ENCODE measurements around the gene RPGRIP1L.

RPGRIP1L gene

GRCh38 chr16:53643474-53643873, 60.2 kb downstream of the RPGRIP1L start:
- DNase-seq, result no peak

GRCh38 chr16:53642094-53642493, 61.6 kb downstream of the RPGRIP1L start:
- no peak for DNase-seq

GRCh38 chr16:53636978-53637377, 66.7 kb downstream of the RPGRIP1L start:
- DNase-seq, result no peak

- DNase-seq, result no peak
These were observed 71.1 kb downstream of the RPGRIP1L start for GRCh38 chr16:53632526-53632925.

- DNase-seq, result no peak
These were observed 72.2 kb downstream of the RPGRIP1L start for GRCh38 chr16:53631236-53632025.

DNA sequence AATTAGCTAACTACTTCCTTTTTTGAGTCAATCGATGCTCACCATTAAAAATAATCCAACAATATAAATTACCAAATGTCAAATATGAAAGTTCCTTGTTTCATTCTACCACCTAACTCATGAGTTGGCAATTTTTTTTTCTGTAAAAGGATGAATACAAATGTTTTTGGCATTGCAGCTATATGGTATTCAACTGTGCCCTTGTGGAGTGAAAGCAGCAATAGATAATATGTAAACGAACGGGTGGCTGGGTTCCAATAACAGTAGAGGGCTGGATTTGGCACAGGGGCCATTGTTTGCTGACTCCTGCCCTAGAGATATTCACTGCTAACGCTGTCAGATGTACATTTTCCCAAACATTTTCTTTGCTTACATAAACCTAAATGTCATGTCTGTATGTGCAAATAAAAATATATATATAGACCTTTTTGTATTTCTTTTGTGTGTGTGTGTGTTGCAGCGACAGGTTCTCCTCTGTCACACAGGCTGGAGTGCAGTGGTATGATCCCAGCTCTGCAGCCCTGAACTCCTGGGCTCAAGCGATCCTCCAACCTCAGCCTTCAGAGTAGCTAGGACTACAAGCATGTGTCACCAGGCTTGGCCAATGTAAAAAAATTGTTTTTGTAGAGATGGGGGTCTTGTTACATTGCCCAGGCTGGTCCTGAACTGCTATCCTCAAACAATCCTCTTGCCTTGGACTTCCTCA, 73.9 kb downstream of the RPGRIP1L start:
- no peak for DNase-seq

DNA sequence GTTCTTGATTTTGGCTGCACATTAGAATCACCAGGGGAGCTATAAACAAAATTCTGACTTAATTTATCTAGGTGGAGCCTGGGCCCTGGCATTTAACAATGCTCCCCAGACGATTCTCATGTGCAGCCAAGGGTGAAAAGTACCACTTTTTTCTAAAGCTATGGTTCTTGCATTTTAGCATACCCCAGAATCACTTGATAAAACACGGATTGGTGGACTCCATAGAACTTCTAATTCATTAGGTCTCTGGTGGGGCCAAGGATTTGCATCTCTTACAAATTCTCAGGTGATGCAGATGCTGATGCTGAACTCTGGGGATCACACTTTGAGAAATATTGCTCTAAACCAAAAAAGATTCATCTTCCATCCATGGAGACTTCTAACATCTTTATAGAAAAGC, 74.5 kb downstream of the RPGRIP1L start:
- DNase-seq, result no peak

DNA sequence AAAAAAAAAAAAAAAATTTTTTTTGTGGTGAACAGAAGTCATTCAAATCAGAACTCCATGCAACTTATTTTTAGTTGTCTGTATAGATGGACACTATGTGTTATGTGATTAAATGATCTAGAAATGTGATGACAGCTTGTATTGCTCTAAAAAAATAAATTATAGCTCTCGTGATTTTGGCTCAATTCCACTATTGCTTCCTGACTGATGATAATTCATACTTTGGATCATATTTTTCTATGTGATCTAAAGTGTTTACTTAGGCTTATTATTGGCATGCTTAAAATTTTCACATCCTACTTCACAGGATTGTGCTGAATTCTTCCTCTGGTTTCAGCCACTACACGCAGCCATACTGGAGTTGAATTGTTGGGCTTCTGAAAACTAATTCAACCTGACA, 76.8 kb downstream of the RPGRIP1L start:
- no peak for DNase-seq

- no peak for DNase-seq
These were observed 77.5 kb downstream of the RPGRIP1L start for GRCh38 chr16:53626161-53626560.

- DNase-seq, result no peak
These were observed 78.4 kb downstream of the RPGRIP1L start for GRCh38 chr16:53625221-53625620.

- DNase-seq, result no peak
These were observed 81.3 kb downstream of the RPGRIP1L start for GRCh38 chr16:53622315-53622714.

GRCh38 chr16:53620476-53620875, 83.2 kb downstream of the RPGRIP1L start:
- DNase-seq, result no peak

GRCh38 chr16:53619235-53619634, 84.4 kb downstream of the RPGRIP1L start:
- DNase-seq, result no peak

GRCh38 chr16:53614346-53614745, 89.3 kb downstream of the RPGRIP1L start:
- no peak for DNase-seq

DNA sequence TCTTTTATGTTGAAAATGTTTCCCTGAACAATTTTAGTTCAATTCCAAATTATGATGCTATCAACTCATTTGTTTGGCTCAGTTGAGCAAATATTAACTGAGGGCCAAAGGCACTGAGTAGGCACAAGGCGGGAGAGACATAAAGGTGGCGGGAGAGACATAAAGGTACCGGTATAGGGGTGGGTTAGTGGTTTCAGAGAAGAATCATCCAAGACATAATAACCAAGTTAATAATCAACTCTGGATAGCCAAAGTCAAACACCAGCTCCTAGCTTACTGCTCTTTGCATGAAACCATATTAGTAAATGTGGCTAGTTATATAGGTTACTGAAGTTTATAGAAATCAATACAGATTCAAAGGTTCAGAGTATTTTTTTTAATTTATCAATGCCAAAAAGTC, 91.7 kb downstream of the RPGRIP1L start:
- no peak for DNase-seq

DNA sequence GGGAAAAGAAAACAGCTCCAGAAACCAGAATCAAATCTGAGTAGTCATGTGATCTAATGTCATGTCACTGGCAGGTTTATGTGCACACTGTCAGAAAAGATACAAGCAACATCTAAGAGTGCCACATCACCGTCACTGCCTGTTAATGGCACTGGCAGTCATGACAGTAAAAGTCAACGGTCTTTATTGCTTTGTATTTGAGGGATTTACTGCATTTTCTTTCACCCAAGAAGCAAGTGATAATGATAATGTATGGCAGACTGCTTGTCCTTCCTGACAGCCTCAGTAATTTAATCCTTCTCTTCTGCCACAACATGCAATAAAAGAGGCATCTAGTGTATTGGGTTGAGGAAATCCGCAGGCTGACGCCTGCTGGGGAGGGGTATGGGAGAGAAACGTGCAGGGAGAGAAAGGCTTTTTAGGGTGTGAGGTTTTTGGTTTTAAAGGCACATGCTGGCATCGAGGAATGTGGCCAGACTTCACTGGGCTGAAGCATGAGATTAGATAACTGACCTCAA, 92.4 kb downstream of the RPGRIP1L start:
- no peak for DNase-seq

- no peak for DNase-seq
These were observed 94.1 kb downstream of the RPGRIP1L start for GRCh38 chr16:53609536-53609935.

DNA sequence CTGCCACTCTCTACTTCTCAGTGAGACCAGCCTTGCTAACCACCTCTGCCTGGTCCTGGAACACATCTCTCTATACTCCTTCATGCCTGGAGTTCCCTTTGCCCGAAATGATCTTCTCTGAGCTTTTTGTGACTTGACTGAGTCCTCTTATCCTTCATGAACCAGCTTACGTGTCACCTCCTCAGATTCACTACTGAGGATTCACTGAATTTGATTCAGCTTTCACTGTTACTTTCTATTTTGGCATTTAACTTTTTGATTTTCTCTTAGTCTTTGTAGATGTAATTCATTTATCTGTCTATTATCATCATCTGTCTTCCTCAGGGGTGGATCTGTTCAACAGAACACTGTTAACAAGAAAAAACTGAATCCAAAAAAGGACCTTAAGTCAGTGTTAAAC, 95.6 kb downstream of the RPGRIP1L start:
- no peak for DNase-seq

- no peak for DNase-seq
These were observed 97.7 kb downstream of the RPGRIP1L start for GRCh38 chr16:53605831-53606400.

DNA sequence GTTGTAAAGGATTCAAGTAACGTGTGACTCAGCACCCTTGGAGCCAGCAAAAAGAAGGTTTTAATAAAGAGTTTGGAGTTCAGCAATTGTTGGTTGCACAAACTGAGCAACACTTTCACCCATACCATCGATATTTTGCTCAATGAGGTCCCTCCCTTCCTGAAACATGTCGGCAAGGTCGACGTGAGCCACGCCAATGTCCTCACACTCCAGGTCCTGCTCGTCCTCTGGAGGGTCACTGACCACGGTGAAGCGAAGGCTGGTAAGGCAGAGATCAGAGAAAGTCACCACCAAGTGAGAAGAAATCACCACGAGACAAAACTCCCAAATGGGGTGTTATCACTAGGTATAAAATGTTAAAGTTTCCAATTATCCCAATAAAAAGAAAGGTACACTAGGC, 98.3 kb downstream of the RPGRIP1L start:
- no peak for DNase-seq

- DNase-seq, result no peak
These were observed 101.7 kb downstream of the RPGRIP1L start for GRCh38 chr16:53601961-53602360.

- DNase-seq, result no peak
These were observed 103.0 kb downstream of the RPGRIP1L start for GRCh38 chr16:53600616-53601015.

DNA sequence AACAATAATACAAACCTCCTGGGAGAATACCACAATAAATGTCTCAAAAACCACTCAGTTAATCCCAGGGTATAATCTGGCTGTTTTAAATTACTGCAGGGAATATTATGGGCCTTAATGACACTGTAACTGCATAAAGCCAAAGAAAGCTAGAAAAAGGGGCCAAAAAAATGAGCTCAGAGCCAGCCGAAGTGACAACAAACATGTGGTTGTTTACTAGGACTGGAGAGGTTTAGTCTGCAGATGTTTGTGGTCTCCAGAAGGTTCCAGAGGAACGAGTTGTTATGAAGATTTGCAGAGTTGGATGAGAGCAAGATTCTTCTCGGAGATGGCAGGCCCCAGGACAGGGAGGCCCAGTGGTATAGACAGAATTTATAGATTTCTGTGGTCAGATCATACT, 103.5 kb downstream of the RPGRIP1L start:
- DNase-seq, result no peak

- no peak for DNase-seq
These were observed 104.1 kb downstream of the RPGRIP1L start for GRCh38 chr16:53599548-53599947.
